ENCODE results near the gene STOML2.

- TF ChIP-seq CTCF (IDR thresholded peaks at IDR 0.05), result no peak
- TF ChIP-seq POLR2A (IDR thresholded peaks at IDR 0.05), result no peak
- TF ChIP-seq POLR2AphosphoS5 (IDR thresholded peaks at IDR 0.05), result no peak
- no peak for TF ChIP-seq EP300 (IDR thresholded peaks at IDR 0.05)
Observed at GRCh38 chr9:35108461-35108860, 5.5 kb upstream of the STOML2 start.
